ENCODE results near the gene SORCS3.

SORCS3 gene

GRCh38 chr10:105102977-105103376, 461.9 kb downstream of the SORCS3 start:
- H3K9me3 ChIP-seq (ENCODE audit: control insufficient read depth, insufficient read depth, low read length): no peaks in the 10 kb centered on the region
- WGBS (ENCODE audit: insufficient coverage, insufficient read length): no CpG with 5 or more reads among the region's 6 CpGs
- no peaks in the 10 kb centered on the region for H3K36me3 ChIP-seq (ENCODE audit: control insufficient read depth, insufficient read depth, low read length)
- H3K4me1 ChIP-seq (ENCODE audit: control insufficient read depth, insufficient read depth, low read length): peaks cover 2% of the 10 kb centered on the region; the same call in 1 of the 2 replicates
- no peak overlapping the region for H3K4me3 ChIP-seq (ENCODE audit: low read length)
- no peak for DNase-seq (ENCODE audit: low read depth, low spot score)
- H3K27me3 ChIP-seq (ENCODE audit: control insufficient read depth, insufficient read depth, low read length): no peaks in the 10 kb centered on the region
- no peak overlapping the region for H3K27ac ChIP-seq (ENCODE audit: low read length)

- Histone ChIP-seq H3K27me3 (ENCODE audit: control insufficient read depth, insufficient read depth, low read length) (no peaks in the 10 kb centered on the region), H3K27ac (ENCODE audit: low read length) (no peak overlapping the region), H3K9me3 (ENCODE audit: control insufficient read depth, insufficient read depth, low read length) (no peaks in the 10 kb centered on the region), H3K4me1 (ENCODE audit: control insufficient read depth, insufficient read depth, low read length) (peaks cover 2% of the 10 kb centered on the region; the same call in 1 of the 2 replicates), H3K4me3 (ENCODE audit: low read length) (no peak overlapping the region), H3K36me3 (ENCODE audit: control insufficient read depth, insufficient read depth, low read length) (no peaks in the 10 kb centered on the region)
- no CpG with 5 or more reads among the region's 2 CpGs for WGBS (ENCODE audit: insufficient coverage, insufficient read length)
- no peak for DNase-seq (ENCODE audit: low read depth, low spot score)
Observed at GRCh38 chr10:105104297-105104696, 463.2 kb downstream of the SORCS3 start.

- no peaks in the 10 kb centered on the region for H3K36me3 ChIP-seq (ENCODE audit: control insufficient read depth, insufficient read depth, low read length)
- H3K27ac ChIP-seq (ENCODE audit: low read length): no peak overlapping the region
- H3K9me3 ChIP-seq (ENCODE audit: control insufficient read depth, insufficient read depth, low read length): no peaks in the 10 kb centered on the region
- no peak overlapping the region for H3K4me3 ChIP-seq (ENCODE audit: low read length)
- no CpG with 5 or more reads among the region's 1 CpG for WGBS (ENCODE audit: insufficient coverage, insufficient read length)
- no peaks in the 10 kb centered on the region for H3K27me3 ChIP-seq (ENCODE audit: control insufficient read depth, insufficient read depth, low read length)
- H3K4me1 ChIP-seq (ENCODE audit: control insufficient read depth, insufficient read depth, low read length): no peaks in the 10 kb centered on the region
- DNase-seq (ENCODE audit: low read depth, low spot score): no peak
Observed at GRCh38 chr10:105109164-105109563, 468.1 kb downstream of the SORCS3 start.

GRCh38 chr10:105112862-105113261, 471.8 kb downstream of the SORCS3 start:
- Histone ChIP-seq H3K27ac (ENCODE audit: low read length) (no peak overlapping the region), H3K4me3 (ENCODE audit: low read length) (no peak overlapping the region), H3K4me1 (ENCODE audit: control insufficient read depth, insufficient read depth, low read length) (no peaks in the 10 kb centered on the region), H3K36me3 (ENCODE audit: control insufficient read depth, insufficient read depth, low read length) (no peaks in the 10 kb centered on the region), H3K9me3 (ENCODE audit: control insufficient read depth, insufficient read depth, low read length) (no peaks in the 10 kb centered on the region), H3K27me3 (ENCODE audit: control insufficient read depth, insufficient read depth, low read length) (no peaks in the 10 kb centered on the region)
- no CpG with 5 or more reads among the region's 6 CpGs for WGBS (ENCODE audit: insufficient coverage, insufficient read length)
- DNase-seq (ENCODE audit: low read depth, low spot score): no peak

GRCh38 chr10:105113666-105114065, 472.6 kb downstream of the SORCS3 start:
- H3K27ac ChIP-seq (ENCODE audit: low read length): no peak overlapping the region
- no peaks in the 10 kb centered on the region for H3K36me3 ChIP-seq (ENCODE audit: control insufficient read depth, insufficient read depth, low read length)
- no peaks in the 10 kb centered on the region for H3K9me3 ChIP-seq (ENCODE audit: control insufficient read depth, insufficient read depth, low read length)
- WGBS (ENCODE audit: insufficient coverage, insufficient read length): no CpG with 5 or more reads among the region's 3 CpGs
- DNase-seq (ENCODE audit: low read depth, low spot score): no peak
- no peaks in the 10 kb centered on the region for H3K4me1 ChIP-seq (ENCODE audit: control insufficient read depth, insufficient read depth, low read length)
- no peaks in the 10 kb centered on the region for H3K27me3 ChIP-seq (ENCODE audit: control insufficient read depth, insufficient read depth, low read length)
- H3K4me3 ChIP-seq (ENCODE audit: low read length): no peak overlapping the region

- no peak overlapping the region for H3K4me3 ChIP-seq (ENCODE audit: low read length)
- 0 out of 2 replicates have a peak, but pooled peaks cover 1% of the 10 kb centered on the region for H3K4me1 ChIP-seq (ENCODE audit: control insufficient read depth, insufficient read depth, low read length)
- H3K36me3 ChIP-seq (ENCODE audit: control insufficient read depth, insufficient read depth, low read length): no peaks in the 10 kb centered on the region
- H3K9me3 ChIP-seq (ENCODE audit: control insufficient read depth, insufficient read depth, low read length): no peaks in the 10 kb centered on the region
- no peak for DNase-seq (ENCODE audit: low read depth, low spot score)
- no peaks in the 10 kb centered on the region for H3K27me3 ChIP-seq (ENCODE audit: control insufficient read depth, insufficient read depth, low read length)
- H3K27ac ChIP-seq (ENCODE audit: low read length): no peak overlapping the region
- WGBS (ENCODE audit: insufficient coverage, insufficient read length): no CpG with 5 or more reads among the region's 3 CpGs
Observed at GRCh38 chr10:105121743-105122142, 480.7 kb downstream of the SORCS3 start.

GRCh38 chr10:105128111-105128510, 487.0 kb downstream of the SORCS3 start:
- Histone ChIP-seq H3K27ac (ENCODE audit: low read length) (no peak overlapping the region), H3K4me3 (ENCODE audit: low read length) (no peak overlapping the region), H3K4me1 (ENCODE audit: control insufficient read depth, insufficient read depth, low read length) (0 out of 2 replicates have a peak, but pooled peaks cover 1% of the 10 kb centered on the region), H3K9me3 (ENCODE audit: control insufficient read depth, insufficient read depth, low read length) (no peaks in the 10 kb centered on the region), H3K36me3 (ENCODE audit: control insufficient read depth, insufficient read depth, low read length) (no peaks in the 10 kb centered on the region), H3K27me3 (ENCODE audit: control insufficient read depth, insufficient read depth, low read length) (no peaks in the 10 kb centered on the region)
- WGBS (ENCODE audit: insufficient coverage, insufficient read length): no CpG with 5 or more reads among the region's 4 CpGs
- DNase-seq (ENCODE audit: low read depth, low spot score): no peak

- Histone ChIP-seq H3K4me1 (ENCODE audit: control insufficient read depth, insufficient read depth, low read length) (no peaks in the 10 kb centered on the region), H3K27ac (ENCODE audit: low read length) (no peak overlapping the region), H3K9me3 (ENCODE audit: control insufficient read depth, insufficient read depth, low read length) (no peaks in the 10 kb centered on the region), H3K36me3 (ENCODE audit: control insufficient read depth, insufficient read depth, low read length) (no peaks in the 10 kb centered on the region), H3K27me3 (ENCODE audit: control insufficient read depth, insufficient read depth, low read length) (no peaks in the 10 kb centered on the region), H3K4me3 (ENCODE audit: low read length) (no peak overlapping the region)
- no peak for DNase-seq (ENCODE audit: low read depth, low spot score)
- WGBS (ENCODE audit: insufficient coverage, insufficient read length): no CpG with 5 or more reads among the region's 3 CpGs
Observed at GRCh38 chr10:105138358-105138757, 497.3 kb downstream of the SORCS3 start.

- Histone ChIP-seq H3K4me3 (ENCODE audit: low read length) (no peak overlapping the region), H3K27me3 (ENCODE audit: control insufficient read depth, insufficient read depth, low read length) (no peaks in the 10 kb centered on the region), H3K9me3 (ENCODE audit: control insufficient read depth, insufficient read depth, low read length) (no peaks in the 10 kb centered on the region), H3K4me1 (ENCODE audit: control insufficient read depth, insufficient read depth, low read length) (no peaks in the 10 kb centered on the region), H3K36me3 (ENCODE audit: control insufficient read depth, insufficient read depth, low read length) (no peaks in the 10 kb centered on the region), H3K27ac (ENCODE audit: low read length) (no peak overlapping the region)
- no peak for DNase-seq (ENCODE audit: low read depth, low spot score)
- WGBS (ENCODE audit: insufficient coverage, insufficient read length): no CpG with 5 or more reads among the region's 6 CpGs
Observed at GRCh38 chr10:105139363-105139896, 498.3 kb downstream of the SORCS3 start.

GRCh38 chr10:105140600-105140999, 499.5 kb downstream of the SORCS3 start:
- no peaks in the 10 kb centered on the region for H3K36me3 ChIP-seq (ENCODE audit: control insufficient read depth, insufficient read depth, low read length)
- H3K27me3 ChIP-seq (ENCODE audit: control insufficient read depth, insufficient read depth, low read length): no peaks in the 10 kb centered on the region
- no peak overlapping the region for H3K4me3 ChIP-seq (ENCODE audit: low read length)
- WGBS (ENCODE audit: insufficient coverage, insufficient read length): no CpG with 5 or more reads among the region's 3 CpGs
- no peak overlapping the region for H3K27ac ChIP-seq (ENCODE audit: low read length)
- no peak for DNase-seq (ENCODE audit: low read depth, low spot score)
- H3K4me1 ChIP-seq (ENCODE audit: control insufficient read depth, insufficient read depth, low read length): no peaks in the 10 kb centered on the region
- no peaks in the 10 kb centered on the region for H3K9me3 ChIP-seq (ENCODE audit: control insufficient read depth, insufficient read depth, low read length)

GRCh38 chr10:105145711-105146110, 504.6 kb downstream of the SORCS3 start:
- WGBS (ENCODE audit: insufficient coverage, insufficient read length): no CpG with 5 or more reads among the region's 2 CpGs
- H3K27ac ChIP-seq (ENCODE audit: low read length): no peak overlapping the region
- no peak for DNase-seq (ENCODE audit: low read depth, low spot score)
- H3K27me3 ChIP-seq (ENCODE audit: control insufficient read depth, insufficient read depth, low read length): no peaks in the 10 kb centered on the region
- H3K36me3 ChIP-seq (ENCODE audit: control insufficient read depth, insufficient read depth, low read length): no peaks in the 10 kb centered on the region
- no peaks in the 10 kb centered on the region for H3K4me1 ChIP-seq (ENCODE audit: control insufficient read depth, insufficient read depth, low read length)
- no peaks in the 10 kb centered on the region for H3K9me3 ChIP-seq (ENCODE audit: control insufficient read depth, insufficient read depth, low read length)
- H3K4me3 ChIP-seq (ENCODE audit: low read length): no peak overlapping the region
